ENCODE results near the gene ANKMY1.
"Not testable (repeated sequence)": the region's sequence is repeated elsewhere in the genome, so short reads cannot be mapped to it uniquely, and the experiment has no call there.

Gene ANKMY1

GRCh38 chr2:240551288-240551687 is 6.5 kb downstream of the ANKMY1 start:
- no peak for DNase-seq

GRCh38 chr2:240539906-240540305 is 17.9 kb downstream of the ANKMY1 start:
- no peak for DNase-seq

- not testable (repeated sequence) for DNase-seq
These were observed 18.7 kb downstream of the ANKMY1 start for GRCh38 chr2:240539101-240539500.

GRCh38 chr2:240538031-240538780 is 19.6 kb downstream of the ANKMY1 start:
- DNase-seq, result no peak

DNA sequence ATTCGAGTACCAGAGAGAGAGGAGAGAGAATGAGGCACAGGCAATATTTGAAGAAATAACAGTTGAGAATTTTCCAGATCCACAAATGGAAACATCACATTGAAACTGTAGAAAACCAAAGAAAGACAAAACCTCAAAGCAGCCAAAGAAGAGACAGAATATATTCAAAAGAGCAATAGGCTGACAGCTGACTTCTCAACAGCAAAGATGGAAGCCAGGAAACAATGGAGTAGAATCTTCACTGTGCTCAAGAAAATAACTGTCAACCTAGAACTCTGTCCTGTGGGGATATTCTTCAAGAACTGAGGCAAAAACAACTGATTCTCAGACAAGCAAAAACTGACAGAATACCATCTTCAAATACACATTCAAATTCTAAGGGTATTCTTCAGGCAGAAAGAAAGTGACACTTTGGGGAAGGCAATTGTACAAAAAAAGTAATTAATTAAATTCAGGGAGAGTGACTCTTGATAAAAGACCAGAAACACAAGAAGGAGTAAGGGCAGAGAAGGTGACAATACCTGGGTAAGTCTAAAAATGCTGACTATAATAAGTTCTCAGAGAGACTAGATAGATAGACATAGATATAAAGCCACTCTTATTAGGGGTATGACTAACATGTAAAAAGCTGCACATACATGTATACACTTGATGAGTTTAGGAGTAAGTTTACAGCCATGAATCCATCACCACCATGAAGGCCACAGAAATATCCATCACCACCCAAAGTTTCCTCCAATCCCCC is 25.6 kb downstream of the ANKMY1 start:
- DNase-seq, result no peak

DNA sequence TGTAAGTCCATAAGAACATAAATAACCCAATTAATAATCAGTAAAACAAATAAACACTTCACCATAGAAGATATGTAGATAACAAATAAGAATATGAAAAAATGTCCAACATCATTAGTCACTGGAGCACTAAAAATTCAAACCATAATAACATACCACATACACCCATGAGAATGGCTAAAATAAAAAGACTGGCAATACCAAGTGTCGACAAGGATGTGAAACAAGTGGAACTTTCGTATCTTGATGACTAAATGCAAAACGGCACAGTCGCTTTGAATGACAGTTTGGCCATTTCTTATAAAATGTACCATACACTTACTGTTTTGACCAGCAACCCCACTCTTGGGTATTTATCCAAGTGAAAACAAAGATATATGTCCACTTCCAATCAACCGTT is 26.8 kb downstream of the ANKMY1 start:
- no peak for DNase-seq

GRCh38 chr2:240530181-240530580 is 27.6 kb downstream of the ANKMY1 start:
- DNase-seq, result no peak

- no peak for DNase-seq
These were observed 28.3 kb downstream of the ANKMY1 start for GRCh38 chr2:240529344-240529999.

DNA sequence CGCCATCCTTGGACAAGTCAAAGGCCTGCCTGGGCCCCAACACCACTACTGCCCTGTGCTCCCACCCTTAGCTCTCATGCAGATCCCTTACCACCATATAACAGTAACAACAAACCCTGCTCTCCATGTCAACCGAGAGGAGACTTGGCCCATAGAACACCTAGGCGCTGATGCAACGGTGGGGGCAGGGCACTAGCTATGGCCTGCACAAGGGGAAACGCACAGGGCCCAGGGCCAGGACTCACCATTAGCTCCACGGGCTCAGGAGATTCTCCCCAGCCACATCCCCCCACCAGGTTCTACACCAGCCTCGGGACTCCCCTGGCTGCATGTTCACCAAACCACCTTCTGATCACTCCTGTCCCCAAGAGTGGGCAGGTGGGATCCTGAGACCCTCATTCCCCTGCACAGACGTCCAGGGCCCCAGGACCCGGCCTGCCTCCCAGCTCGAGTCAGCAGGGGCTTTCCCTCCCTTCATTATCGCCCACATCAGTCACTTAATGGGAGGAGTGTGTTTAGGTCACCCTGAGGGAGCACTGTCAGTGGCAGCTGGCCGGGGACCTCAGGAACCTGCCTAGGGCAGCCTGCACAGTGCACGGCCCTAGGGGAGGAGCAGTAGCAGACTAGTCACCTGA is 29.3 kb downstream of the ANKMY1 start:
- no peak for DNase-seq

GRCh38 chr2:240527153-240527750 is 30.5 kb downstream of the ANKMY1 start:
- no peak for DNase-seq

- no peak for DNase-seq
These were observed 31.3 kb downstream of the ANKMY1 start for GRCh38 chr2:240526521-240526920.

DNA sequence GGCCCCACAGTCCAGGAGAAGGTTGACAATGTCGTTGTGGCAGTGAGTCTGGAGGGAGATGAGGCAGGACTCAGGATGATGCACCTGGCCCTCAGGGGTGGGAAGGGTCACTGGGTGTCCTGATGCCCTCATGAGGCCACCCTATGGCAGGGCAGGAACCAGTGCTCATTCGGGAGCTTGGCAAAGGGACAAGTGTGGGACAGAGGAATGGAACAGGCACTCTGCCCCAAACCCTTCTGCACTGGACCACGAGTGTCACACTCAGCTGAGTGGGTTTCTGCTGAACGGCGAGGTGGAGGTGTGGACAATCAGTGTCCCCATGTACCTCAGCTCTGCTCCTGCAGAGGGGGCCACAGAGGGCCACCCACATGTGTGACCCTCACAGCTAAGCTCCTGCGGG is 32.0 kb downstream of the ANKMY1 start:
- DNase-seq, result no peak

DNA sequence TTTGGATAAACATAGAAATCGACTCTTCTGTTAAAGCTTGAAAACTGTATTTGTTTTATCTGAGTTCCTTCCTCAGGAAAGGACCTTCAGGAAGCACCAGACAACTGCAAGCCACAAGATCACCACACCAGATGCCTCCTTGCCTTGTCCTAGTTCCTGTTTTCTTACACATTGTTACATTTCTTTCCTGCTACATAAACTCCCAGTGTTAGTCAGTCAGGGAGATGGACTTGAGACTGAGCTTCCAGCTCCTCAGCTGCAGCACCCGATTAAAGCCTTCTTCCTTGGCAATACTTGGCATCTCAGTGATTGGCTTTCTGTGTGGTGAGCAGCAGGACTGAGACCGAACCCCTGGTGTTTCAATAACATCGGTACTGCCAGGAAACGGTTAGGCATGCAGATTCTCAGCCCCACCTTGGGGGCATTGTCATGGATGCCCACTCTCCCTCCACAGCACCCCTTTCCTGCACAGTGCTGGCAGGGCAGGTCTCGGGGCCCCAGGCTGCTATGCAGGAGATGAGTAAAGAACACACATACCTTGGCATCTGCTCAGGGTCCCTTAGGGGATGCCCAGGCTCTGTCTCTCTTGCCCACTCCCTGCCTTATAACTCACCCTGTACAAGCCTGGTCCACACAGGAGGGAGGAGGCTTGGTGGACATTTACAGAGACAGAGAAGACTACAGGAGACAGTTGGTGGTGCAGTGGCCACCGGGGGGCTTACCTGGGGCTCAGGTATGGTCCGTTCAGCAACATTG is 32.6 kb downstream of the ANKMY1 start:
- DNase-seq, result no peak

DNA sequence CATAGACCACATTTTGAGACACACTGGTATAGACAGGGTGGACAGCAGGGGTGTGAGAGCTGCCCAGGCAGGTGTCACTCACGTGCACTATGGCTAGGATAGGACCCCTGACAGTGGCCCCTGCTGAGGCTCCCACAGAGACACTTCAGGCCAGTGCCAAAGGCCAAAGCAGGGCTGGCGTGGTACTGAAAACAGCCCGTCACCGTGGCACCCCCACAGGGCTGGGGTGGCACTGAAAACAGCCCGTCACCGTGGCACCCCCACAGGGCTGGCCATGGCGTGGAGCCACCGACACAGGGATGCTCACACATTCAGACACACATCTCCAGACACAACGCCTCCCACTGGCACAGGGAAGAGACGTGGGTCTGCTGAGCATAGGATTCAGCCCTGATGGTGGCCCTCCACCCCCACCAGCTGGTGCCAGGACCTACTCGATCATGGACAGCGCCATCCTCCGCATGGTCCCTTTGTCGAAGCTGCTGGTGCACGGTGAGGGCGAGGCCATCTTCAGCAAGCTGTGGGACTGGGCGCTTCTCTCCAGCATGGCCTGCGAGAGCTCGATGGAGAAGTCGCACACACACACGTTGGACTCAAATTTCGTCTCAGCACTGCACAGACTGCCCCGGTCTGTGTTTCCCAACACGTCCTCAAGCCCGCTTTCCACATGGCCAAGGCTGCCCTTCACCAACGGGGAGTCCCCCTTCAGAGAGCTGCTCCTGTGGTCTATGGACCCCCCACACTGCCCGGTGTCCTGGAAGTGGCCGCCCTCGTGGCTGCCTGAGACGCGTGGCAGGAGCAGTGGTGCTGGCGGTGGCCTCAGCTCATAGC is 34.1 kb downstream of the ANKMY1 start:
- DNase-seq, result no peak

GRCh38 chr2:240522406-240522805 is 35.4 kb downstream of the ANKMY1 start:
- DNase-seq, result no peak

GRCh38 chr2:240521885-240522284 is 35.9 kb downstream of the ANKMY1 start:
- not testable (repeated sequence) for DNase-seq

- no peak for DNase-seq
These were observed 36.8 kb downstream of the ANKMY1 start for GRCh38 chr2:240520974-240521350.

- no peak for DNase-seq
These were observed 37.4 kb downstream of the ANKMY1 start for GRCh38 chr2:240520130-240520973.

DNA sequence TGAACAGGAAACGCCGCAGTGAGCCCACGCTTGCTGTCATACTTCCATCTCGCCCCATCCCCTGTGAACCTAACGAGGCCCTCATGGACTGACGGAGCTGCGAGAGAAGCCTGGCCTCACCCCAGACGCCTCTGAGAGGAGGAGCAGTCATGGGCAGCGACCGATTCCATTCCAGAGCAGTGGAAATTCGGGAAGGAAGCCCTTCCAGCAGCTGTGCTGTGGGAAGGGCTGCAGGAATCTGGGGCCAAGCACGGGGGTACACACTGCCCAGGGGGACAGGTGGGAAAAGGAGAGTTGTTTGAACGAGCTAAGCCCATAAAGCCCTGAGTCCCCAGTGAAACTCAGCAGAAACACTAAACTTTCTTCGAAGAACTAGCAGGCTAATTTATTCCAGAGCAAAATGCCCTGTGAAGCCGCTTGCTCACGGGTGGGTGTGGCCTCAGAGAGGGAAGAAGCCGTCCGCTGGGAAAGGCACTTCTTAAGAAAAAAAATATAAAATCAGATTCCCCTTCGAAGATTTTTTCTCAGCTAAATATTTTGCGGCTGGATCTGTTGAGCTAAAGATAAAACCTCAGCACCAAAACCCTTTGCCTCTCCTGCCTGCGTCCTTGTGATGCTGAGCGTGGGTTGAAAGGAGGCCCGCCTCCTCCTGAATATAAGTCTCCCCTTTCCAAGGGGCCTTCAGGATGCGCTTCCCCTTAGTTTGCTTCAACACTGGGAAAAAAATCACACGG is 38.2 kb downstream of the ANKMY1 start:
- no peak for DNase-seq

DNA sequence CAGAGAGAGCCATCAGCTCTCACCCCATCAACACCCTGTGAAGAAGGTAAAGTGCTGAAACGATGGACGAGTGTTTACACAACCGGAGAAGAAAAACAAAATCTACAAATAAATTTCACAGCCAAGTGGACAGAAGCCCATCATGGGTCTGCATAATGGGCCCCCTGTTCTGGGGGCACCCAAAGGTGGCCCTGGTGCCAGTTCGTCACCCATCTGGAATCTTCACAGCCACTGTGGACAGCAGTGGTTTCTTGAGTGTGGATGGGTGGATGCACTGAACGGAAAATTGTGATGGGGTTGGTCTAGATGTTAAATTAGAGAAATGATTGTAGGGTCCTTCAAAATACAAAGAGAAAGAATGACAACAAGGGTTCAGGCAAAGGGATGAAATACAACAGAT is 38.8 kb downstream of the ANKMY1 start:
- no peak for DNase-seq

Measured in DMS79 (cell line).